Esophagus muscularis mucosa (tissue), 4 donors: ENCODE measurements around the gene SYT11.
"Not testable (repeated sequence)": the region's sequence is repeated elsewhere in the genome, so short reads cannot be mapped to it uniquely, and the experiment has no call there.

Experiments used
- CTCF ChIP-seq, 3 experiments: fragments of 200-600 bp in 2 of 3; fragments of 450-650 bp in 1 of 3; sonication (generic) in 2 of 3; IDR thresholded peaks; one replicate each; pipeline ENCODE4 v1.5.1; 2017 to 2019; ENCODE audit warnings: antibody characterized with exemption in 3 of 3, mild to moderate bottlenecking in 2 of 3, moderate library complexity in 1 of 3
- EP300 ChIP-seq: sonication (generic); formaldehyde crosslinking; IDR thresholded peaks from one replicate; pipeline ENCODE4 v1.6.1; 2017; ENCODE audit warnings: antibody characterized with exemption
- POLR2A ChIP-seq: fragments of 450-650 bp; IDR thresholded peaks from one replicate; pipeline ENCODE4 v1.6.1; 2017; ENCODE audit warnings: antibody characterized with exemption, moderate library complexity, mild to moderate bottlenecking, low read depth
- POLR2AphosphoS5 ChIP-seq, 2 donors: sonication (generic); formaldehyde crosslinking; IDR thresholded peaks; one replicate each; pipeline ENCODE4 v1.6.1; 2017; ENCODE audit warnings: antibody characterized with exemption in 2 of 2

- not testable (repeated sequence) for TF ChIP-seq POLR2A; CTCF (IDR thresholded peaks at IDR 0.05); POLR2AphosphoS5 (IDR thresholded peaks at IDR 0.05); EP300
Observed at GRCh38 chr1:155895617-155896016, 36.2 kb downstream of the SYT11 start.
